ENCODE measurements around the gene KLF3. TPM values are rescaled to one million over a fixed set of nuclear protein-coding genes. Genes with fewer than 3 reads are reported as not detected.

Gene KLF3
- total RNA-seq, 1 experiment from 2014 or later, result 29.0 TPM

DNA sequence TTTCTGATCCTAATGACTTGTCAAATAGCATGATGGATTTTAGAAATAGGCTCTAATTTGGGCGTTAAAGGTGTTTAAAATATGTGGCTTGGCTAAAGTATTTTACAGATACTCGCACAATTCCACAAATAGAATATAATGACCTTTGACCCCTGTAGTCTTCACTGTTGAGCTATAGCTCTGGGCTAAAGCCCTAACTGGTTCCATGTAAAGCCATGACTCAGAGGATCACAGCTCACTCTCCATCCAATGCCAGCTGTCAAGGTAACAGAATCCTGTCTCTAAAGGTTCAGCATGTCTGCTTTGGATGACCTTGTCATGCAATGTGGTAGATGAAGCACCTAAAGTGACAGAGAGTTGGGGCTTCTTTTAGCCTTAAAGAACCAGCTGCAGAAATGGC is 76.3 kb downstream of the KLF3 start:
- Histone ChIP-seq H3K23me2 (ENCODE audit: insufficient read length, low read depth, low read length, poor library complexity, severe bottlenecking) (no peaks in the 10 kb centered on the region), H3K4me2 (ENCODE audit: insufficient read depth, insufficient read length, low read length) (no peak overlapping the region)

More for the DNA sequence above, 76.3 kb downstream of the KLF3 start:
- H3K4ac ChIP-seq (ENCODE audit: low read depth, low read length), result no peak overlapping the region
- no peak for DNase-seq
- no peak overlapping the region for H3T11ph ChIP-seq (ENCODE audit: low read length)
- no peak overlapping the region for H2BK15ac ChIP-seq (ENCODE audit: low read depth, low read length)
- H4K8ac ChIP-seq (replicated peaks; ENCODE audit: insufficient read length, low read depth, low read length), result no peak overlapping the region
- H2AK5ac ChIP-seq (ENCODE audit: insufficient read length, low read length), result no peak overlapping the region
- no peak overlapping the region for H3K27ac ChIP-seq (ENCODE audit: insufficient read length, low read depth, low read length)
- no peak overlapping the region for H2BK120ac ChIP-seq (ENCODE audit: low read depth, low read length, poor library complexity, severe bottlenecking)
- H3K27me3 ChIP-seq (ENCODE audit: insufficient read depth, low read length), result no peaks in the 10 kb centered on the region
- no peak overlapping the region for H4K5ac ChIP-seq (ENCODE audit: insufficient read length, low read depth, low read length)
- no peaks in the 10 kb centered on the region for H3K79me2 ChIP-seq (ENCODE audit: insufficient read depth, low read length)
- H2AFZ ChIP-seq (ENCODE audit: low read length), result no peak overlapping the region
- no peaks in the 10 kb centered on the region for H4K20me1 ChIP-seq (ENCODE audit: control insufficient read depth, insufficient read depth, insufficient read length)
- Mint-ChIP-seq H3K36me3 (ENCODE audit: insufficient read depth in 1 of 3, low read depth in 3 of 3) (no peaks in the 10 kb centered on the region), H3K9me3 (no peaks in the 10 kb centered on the region), H3K4me3 (no peak overlapping the region), H3K4me1 (no peaks in the 10 kb centered on the region; a peak in 1 of 4 replicates), H3K27me3 (ENCODE audit: low read depth) (no peaks in the 10 kb centered on the region), H3K27ac (no peak overlapping the region)
- H3K23ac ChIP-seq (ENCODE audit: insufficient read length, low read depth, low read length), result no peak overlapping the region
- H3K4me1 ChIP-seq (ENCODE audit: insufficient read depth, low read length), result no peaks in the 10 kb centered on the region
- TF ChIP-seq, protein P1, sequence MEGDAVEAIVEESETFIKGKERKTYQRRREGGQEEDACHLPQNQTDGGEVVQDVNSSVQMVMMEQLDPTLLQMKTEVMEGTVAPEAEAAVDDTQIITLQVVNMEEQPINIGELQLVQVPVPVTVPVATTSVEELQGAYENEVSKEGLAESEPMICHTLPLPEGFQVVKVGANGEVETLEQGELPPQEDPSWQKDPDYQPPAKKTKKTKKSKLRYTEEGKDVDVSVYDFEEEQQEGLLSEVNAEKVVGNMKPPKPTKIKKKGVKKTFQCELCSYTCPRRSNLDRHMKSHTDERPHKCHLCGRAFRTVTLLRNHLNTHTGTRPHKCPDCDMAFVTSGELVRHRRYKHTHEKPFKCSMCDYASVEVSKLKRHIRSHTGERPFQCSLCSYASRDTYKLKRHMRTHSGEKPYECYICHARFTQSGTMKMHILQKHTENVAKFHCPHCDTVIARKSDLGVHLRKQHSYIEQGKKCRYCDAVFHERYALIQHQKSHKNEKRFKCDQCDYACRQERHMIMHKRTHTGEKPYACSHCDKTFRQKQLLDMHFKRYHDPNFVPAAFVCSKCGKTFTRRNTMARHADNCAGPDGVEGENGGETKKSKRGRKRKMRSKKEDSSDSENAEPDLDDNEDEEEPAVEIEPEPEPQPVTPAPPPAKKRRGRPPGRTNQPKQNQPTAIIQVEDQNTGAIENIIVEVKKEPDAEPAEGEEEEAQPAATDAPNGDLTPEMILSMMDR (conservative IDR thresholded peaks at IDR 0.05), result no peak
- H2BK12ac ChIP-seq (ENCODE audit: insufficient read length, low read depth, low read length), result no peak overlapping the region
- no peak overlapping the region for H3K9ac ChIP-seq (ENCODE audit: extremely low read depth, insufficient read length, low read length)
- no peak overlapping the region for H3K14ac ChIP-seq (ENCODE audit: insufficient read depth, low read length)
- no peaks in the 10 kb centered on the region for H3K79me1 ChIP-seq (ENCODE audit: insufficient read depth, low read depth, low read length, poor library complexity, severe bottlenecking)
- H3K9me3 ChIP-seq (ENCODE audit: control insufficient read depth, low read depth, low read length), result no peaks in the 10 kb centered on the region
- no peak overlapping the region for H3K18ac ChIP-seq (ENCODE audit: insufficient read length, low read depth, low read length)
- no CpG with 5 or more reads among the region's 2 CpGs for WGBS (ENCODE audit: extremely low coverage, insufficient read length, low lambda C conversion rate)
- H3K56ac ChIP-seq (ENCODE audit: insufficient read length, low read depth, low read length), result no peak overlapping the region
- H2BK5ac ChIP-seq (ENCODE audit: insufficient read length, low read length), result no peak overlapping the region
- no peak overlapping the region for H2BK20ac ChIP-seq (ENCODE audit: low read depth, low read length, poor library complexity, severe bottlenecking)
- no peak overlapping the region for H4K91ac ChIP-seq (ENCODE audit: insufficient read length, low read depth, low read length)
